AG08396 (cell line): ENCODE measurements around the gene HNRNPLL.
"Not testable (repeated sequence)": the region's sequence is repeated elsewhere in the genome, so short reads cannot be mapped to it uniquely, and the experiment has no call there.

ENCODE experiments used
- DNase-seq: peaks from one replicate; pipeline ENCODE4 v3.0.0; 2012; ENCODE audit warnings: low spot score, mixed read lengths

Gene HNRNPLL

GRCh38 chr2:38552259-38552658 is 50.5 kb downstream of the HNRNPLL start:
- DNase-seq: no peak

GRCh38 chr2:38551746-38552145 is 51.0 kb downstream of the HNRNPLL start:
- no peak for DNase-seq

DNA sequence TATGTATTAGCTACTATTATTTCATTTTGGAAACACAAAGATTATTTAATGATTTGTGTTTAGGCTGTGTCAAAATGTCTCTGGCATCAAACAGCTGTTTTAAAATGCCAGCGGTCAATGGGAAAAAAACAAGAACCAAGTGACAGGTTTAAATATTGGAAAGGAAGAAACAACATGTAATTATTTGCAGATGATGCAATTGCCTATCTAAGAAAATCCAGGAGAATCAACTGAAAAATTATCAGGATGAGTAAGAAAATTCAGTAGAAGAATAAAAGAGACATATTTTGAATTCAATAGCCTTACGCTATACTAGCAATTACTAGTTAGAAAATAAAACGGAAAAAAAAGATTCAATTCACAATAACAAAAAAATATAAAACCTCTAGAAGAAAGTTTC is 51.6 kb downstream of the HNRNPLL start:
- DNase-seq: no peak

- no peak for DNase-seq
Observed at GRCh38 chr2:38549851-38550250, 52.9 kb downstream of the HNRNPLL start.

GRCh38 chr2:38549071-38549704 is 53.5 kb downstream of the HNRNPLL start:
- DNase-seq: no peak

DNA sequence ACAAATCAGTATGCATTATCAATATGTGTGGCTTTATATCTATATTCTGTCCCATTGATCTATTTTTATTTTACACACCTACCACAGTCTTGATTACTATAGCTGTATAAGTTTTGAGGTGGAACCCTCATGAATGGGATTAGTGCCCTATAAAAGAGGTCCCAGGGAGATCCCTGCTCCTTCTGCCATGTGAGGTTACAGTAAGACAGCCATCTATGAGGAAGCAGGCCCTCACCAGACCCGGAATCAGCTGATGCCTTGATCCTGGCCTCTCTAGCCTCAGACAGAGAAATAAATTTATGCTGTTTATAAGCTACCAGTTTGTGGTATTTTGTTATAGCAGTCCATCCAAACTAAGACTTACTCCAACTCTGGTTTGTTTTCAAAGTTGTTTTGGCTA is 54.9 kb downstream of the HNRNPLL start:
- no peak for DNase-seq

DNA sequence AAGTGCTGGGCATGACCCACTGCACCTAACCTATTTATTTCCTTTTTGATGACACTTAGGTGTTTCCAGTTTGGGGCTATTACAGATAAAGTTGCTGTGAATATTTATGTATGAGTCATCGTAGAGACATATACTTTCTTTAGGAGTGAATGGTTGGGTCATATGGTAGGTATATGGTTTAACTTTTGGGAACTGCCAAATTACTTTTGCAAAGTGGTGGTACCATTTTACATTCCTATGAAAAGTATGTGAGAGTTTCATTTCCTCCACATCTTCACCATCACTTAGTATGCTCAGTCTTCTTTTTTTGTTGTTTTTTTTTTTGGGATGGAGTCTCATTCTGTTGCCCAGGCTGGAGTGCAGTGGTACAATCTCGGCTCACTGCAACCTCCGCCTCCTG is 56.1 kb downstream of the HNRNPLL start:
- no peak for DNase-seq

DNA sequence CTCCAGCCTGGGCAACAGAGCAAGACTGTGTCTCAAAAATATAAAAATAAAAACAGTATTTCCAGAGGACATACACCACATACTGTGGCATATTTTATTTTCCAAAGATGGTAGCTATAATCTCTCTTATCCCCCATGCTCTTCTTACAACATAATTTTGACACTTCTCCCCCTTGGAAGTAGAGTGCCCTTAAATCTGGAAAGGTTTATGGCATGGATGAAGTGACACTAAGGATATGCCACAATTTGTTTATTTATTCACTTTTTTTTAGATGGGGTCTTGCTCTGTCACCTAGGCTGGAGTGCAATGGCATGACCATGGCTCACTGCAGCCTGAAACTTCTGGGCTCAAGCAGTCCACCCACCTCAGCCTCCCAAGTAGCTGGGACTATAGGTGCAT is 56.7 kb downstream of the HNRNPLL start:
- no peak for DNase-seq

- DNase-seq: not testable (repeated sequence)
Observed at GRCh38 chr2:38542248-38542631, 60.5 kb downstream of the HNRNPLL start.

DNA sequence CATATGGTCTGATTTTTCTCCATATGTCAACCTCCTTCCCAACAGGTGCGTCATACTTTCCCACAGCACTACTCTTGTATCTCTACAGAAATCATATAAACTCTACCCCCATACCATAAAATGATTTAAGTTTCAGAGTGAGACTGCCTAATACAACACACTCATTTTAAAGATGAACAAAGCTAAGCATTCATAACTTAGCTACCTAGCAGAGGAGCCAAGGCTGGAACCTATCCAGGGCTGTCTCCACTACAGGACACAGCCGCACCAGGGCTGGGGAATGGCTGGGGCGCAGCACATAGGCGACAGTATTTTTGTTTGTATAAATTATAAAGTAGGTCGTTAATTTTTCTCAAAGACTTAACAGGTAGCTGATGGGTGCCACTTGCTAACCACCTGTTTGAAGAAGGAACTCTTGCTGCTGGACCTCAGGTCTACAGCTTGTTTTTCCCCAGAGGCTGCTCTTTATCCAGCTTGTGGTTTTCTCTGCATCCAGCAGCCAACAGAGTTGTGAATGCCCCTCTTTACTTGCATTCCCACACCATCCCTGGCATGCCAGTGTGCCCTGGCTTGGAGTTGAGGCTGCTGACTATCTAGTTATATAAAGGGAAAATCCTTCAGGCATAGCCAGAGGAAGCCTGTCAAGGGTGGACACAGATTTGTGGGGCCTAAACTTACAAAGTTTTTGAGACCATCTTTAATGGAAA is 62.0 kb downstream of the HNRNPLL start:
- DNase-seq: no peak

- DNase-seq: no peak
Observed at GRCh38 chr2:38539086-38539485, 63.6 kb downstream of the HNRNPLL start.

GRCh38 chr2:38537937-38538525 is 64.7 kb downstream of the HNRNPLL start:
- DNase-seq: no peak

DNA sequence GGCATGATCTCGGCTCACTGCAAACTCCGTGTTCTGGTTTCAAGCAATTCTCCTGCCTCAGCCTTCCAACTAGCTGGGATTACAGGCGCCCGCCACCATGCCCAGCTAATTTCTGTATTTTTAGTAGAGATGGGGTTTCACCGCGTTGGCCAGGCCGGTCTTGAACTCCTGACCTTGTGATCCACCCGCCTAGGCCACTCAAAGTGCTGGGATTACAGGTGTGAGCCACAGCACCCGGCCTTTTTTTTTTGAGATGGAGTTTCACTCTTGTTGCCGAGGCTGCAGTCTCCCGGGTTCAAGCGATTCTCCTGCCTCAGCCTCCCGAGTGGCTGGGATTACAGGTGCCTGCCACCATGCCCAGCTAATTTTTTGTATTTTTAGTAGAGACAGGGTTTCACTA is 65.4 kb downstream of the HNRNPLL start:
- not testable (repeated sequence) for DNase-seq

DNA sequence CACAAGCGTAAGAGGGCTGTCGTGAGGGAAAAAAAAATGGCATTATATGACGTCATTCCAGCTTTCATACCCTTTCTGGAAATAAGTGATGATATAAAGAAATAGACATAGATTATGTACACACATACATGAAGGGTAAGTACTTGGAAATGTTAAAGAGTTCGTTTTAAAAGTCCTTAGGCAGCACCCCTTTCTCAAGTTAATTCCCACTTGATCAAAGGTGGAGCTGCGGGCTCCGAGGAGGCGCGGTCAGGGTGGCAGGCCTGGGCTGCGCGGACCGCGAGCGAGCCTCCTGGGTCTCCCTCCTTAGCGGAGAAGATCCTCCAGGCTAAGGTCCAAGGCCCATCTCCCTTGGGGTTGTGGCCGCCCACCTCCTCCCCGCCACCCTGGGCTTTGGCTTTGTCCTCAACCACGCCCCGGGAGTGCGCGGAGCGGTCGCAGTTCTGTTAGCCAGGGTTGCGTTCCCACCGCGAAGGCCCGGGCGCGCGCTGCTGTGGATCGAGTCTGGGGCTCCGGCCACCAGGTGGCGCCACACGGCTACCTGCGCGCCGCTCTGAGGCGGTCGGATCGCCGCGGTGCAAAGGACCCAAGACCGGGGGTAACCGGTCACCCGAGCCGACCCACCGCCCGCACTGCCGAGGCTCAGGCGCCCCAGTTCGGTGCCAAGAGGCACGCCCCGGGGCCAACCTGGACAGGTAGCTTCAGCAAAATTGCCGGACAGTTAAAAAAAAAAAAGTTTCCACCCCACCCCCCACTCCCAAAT is 66.8 kb downstream of the HNRNPLL start:
- DNase-seq: peak; percentile 86

DNA sequence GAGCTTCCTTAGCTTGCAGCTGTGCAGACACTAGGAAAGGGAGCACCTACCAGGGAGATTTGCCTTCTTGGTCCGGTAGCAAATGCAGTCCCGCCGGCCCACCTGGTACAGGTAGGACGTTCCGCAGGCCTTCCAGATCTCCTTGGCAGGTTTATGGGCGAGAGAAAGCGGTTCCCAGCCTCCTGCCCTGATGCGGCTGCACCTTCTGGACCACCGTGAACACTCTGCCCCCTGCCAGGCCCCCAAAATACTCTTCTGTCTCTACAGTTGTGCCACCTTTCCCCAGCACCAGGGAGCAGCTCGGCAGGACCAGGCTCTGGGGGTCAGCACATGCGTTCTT is 67.4 kb downstream of the HNRNPLL start:
- DNase-seq: no peak

DNA sequence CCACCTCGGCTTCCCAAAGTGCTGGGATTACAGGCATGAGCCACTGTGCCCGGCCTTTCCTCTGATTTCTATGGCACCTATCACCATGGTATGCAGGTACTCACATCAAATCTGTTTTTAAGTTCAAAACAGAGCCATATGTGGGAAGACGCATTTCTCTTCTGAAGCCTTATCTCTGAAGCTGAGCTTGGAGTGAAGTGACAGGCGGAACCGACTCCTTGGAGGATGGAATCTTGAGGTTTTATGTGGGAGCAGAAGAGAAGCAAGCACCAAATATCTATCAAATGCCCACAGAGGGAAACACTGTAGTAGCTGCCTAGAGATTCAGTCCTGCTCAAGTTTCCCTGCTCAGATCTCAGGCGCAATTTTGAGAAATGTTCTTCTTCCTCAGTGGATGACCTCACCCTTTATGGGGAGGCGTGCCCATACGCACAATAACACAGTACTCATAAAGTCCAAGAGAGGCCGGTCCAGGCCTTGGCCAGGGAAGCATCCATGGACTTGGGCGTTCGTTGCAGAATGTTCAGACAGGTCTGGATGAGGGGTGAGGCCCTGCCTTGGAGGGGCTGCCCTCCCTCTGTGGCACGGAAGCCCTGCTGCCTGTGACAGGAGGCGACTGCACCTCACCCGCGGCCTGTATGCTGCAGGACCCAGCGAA is 67.9 kb downstream of the HNRNPLL start:
- no peak for DNase-seq

- DNase-seq: no peak
Observed at GRCh38 chr2:38533757-38534545, 68.8 kb downstream of the HNRNPLL start.

DNA sequence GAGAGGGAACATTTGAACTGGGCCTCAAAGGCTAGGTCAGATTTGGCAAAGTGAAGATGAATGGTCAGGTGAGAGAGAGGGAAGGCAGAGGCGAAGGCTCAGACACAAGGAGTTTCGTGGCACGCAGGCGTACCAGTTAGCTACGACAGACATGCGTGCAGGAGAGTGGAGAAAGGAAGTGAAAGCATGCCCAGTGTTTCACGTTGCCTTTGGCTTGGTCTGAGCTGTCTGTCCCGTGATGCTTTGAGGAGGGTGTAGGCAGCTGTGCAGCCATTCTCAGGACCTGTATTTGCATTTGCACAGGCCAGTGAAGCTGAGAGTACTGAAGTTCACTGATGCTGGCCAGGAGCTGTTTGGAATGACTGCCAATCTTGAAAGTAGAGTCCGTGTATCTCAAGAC is 69.5 kb downstream of the HNRNPLL start:
- no peak for DNase-seq

- no peak for DNase-seq
Observed at GRCh38 chr2:38532366-38532765, 70.4 kb downstream of the HNRNPLL start.

GRCh38 chr2:38529208-38529607 is 73.5 kb downstream of the HNRNPLL start:
- no peak for DNase-seq

GRCh38 chr2:38528534-38528933 is 74.2 kb downstream of the HNRNPLL start:
- no peak for DNase-seq

DNA sequence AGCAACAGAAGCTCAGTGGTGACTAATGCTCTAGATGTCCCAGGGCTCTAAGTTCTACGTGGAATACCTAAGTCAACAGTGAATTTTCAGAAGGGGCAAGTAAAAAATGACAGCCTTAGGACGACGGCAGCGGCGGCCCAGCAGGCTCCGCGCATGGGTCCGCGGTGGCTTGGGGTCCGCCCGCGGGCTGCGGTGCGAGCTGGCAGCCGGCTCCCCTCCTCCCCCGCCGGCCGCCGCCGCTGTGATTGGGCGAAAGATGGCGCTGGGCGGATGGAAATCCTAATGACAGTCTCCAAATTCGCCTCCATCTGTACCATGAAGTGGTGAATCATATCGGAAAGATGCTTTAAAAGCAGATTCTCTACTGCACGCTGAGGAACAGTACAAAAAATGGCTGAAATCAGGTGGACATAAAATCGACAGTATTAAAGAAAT is 74.7 kb downstream of the HNRNPLL start:
- DNase-seq: peak; percentile 76
